Activated T-helper 9 cell treated with anti-CD3 and anti-CD28 coated beads, Interleukin-2, amount 50 U/mL, for 16 hours (primary cell): ENCODE data around the gene ACLY.
A peak's percentile ranks its signal among the peaks of the same experiment; 100 is the strongest.
"Not testable (repeated sequence)": the region's sequence is repeated elsewhere in the genome, so short reads cannot be mapped to it uniquely, and the experiment has no call there.

Experiments used
- DNase-seq: peaks from one replicate; pipeline ENCODE4 v3.0.0-alpha.2; 2020; ENCODE audit warnings: low read depth

Gene ACLY

GRCh38 chr17:41939044-41939692 lies 20.4 kb upstream of the ACLY start:
- DNase-seq, result no peak

- no peak for DNase-seq
These were observed 19.5 kb upstream of the ACLY start for GRCh38 chr17:41937970-41938954.

- no peak for DNase-seq
These were observed 16.9 kb upstream of the ACLY start for GRCh38 chr17:41935641-41936040.

GRCh38 chr17:41932816-41933389 lies 14.2 kb upstream of the ACLY start:
- no peak for DNase-seq

- not testable (repeated sequence) for DNase-seq
These were observed 13.0 kb upstream of the ACLY start for GRCh38 chr17:41931715-41932114.

GRCh38 chr17:41930833-41931156 lies 12.0 kb upstream of the ACLY start:
- not testable (repeated sequence) for DNase-seq

- peak; percentile 94 for DNase-seq
These were observed 11.5 kb upstream of the ACLY start, which contains the start of gene ODAD4 for GRCh38 chr17:41930009-41930832. ODAD4 (plus strand) TSS chr17:41930617; CDS start chr17:41930724, 107 bp downstream.

- no peak for DNase-seq
These were observed 10.0 kb upstream of the ACLY start for GRCh38 chr17:41928693-41929251.

GRCh38 chr17:41925991-41926590 lies 7.3 kb upstream of the ACLY start:
- DNase-seq, result no peak

GRCh38 chr17:41920580-41920955 lies 1.8 kb upstream of the ACLY start:
- DNase-seq, result no peak

GRCh38 chr17:41919840-41920579 lies 1.3 kb upstream of the ACLY start:
- no peak for DNase-seq

GRCh38 chr17:41919165-41919817 lies 540 bp upstream of the ACLY start:
- DNase-seq, result no peak

GRCh38 chr17:41917679-41918313 lies 955 bp downstream of the ACLY start:
- DNase-seq, result peak; percentile 25

GRCh38 chr17:41917192-41917591 lies 1.6 kb downstream of the ACLY start:
- no peak for DNase-seq

- DNase-seq, result no peak
These were observed 3.2 kb downstream of the ACLY start for GRCh38 chr17:41915566-41915965.

- DNase-seq, result no peak
These were observed 3.7 kb downstream of the ACLY start for GRCh38 chr17:41915020-41915419.

- DNase-seq, result no peak
These were observed 4.4 kb downstream of the ACLY start for GRCh38 chr17:41914358-41914766.

- no peak for DNase-seq
These were observed 5.0 kb downstream of the ACLY start for GRCh38 chr17:41913798-41914197.

- DNase-seq, result no peak
These were observed 5.8 kb downstream of the ACLY start for GRCh38 chr17:41912925-41913324.
